Measurements from ENCODE around the gene TSPAN4. TPM values are rescaled to one million over a fixed set of nuclear protein-coding genes. Genes with fewer than 3 reads are reported as not detected.
A peak's percentile ranks its signal among the peaks of the same experiment; 100 is the strongest.

Gene TSPAN4
- total and polyA plus RNA-seq, 10 of the 15 experiments (the other 5 are each of a cell fraction or from before 2014, with no cell fraction given), result 0.37 to 14.0 (median 8.5) TPM; not detected in 1

GRCh38 chr11:809287-810039, 33.2 kb upstream of the TSPAN4 start, which contains the start of gene RPLP2 (continued):
- peak; percentile 7 to 21; a peak in 2 of 4 replicates for TF ChIP-seq EP300 (IDR thresholded peaks at IDR 0.05; ENCODE audit: borderline replicate concordance in 1 of 2, control insufficient read depth in 1 of 2, low read depth in 2 of 2, low read length in 2 of 2)
- peak; percentile 48 for TF ChIP-seq IRF3 (IDR thresholded peaks at IDR 0.05)
- TF ChIP-seq ZNF274 (IDR thresholded peaks at IDR 0.05; ENCODE audit: insufficient read depth, insufficient read length), result no peak
- peak; percentile 62 for TF ChIP-seq SIN3A (IDR thresholded peaks at IDR 0.05; ENCODE audit: low read depth, low read length)

- ChIA-PET POLR2A (interaction anchor here (0.7 to 3.3 kb wide), 8 partner anchors 9 to 235 kb away, joined by 4 to 32 read pairs (median 6); partner anchors contain the start of genes DEAF1, PNPLA2, TMEM80 and TSPAN4), CTCF (interaction anchor here (1.2 to 1.3 kb wide), 2 partner anchors 9 to 34 kb away, joined by 3 to 4 read pairs; no protein-coding TSS in a partner anchor), RAD21 (ENCODE audit: unreplicated experiment) (interaction anchor here (0.7 to 1.7 kb wide), 4 partner anchors 9 to 33 kb away, joined by 3 to 13 read pairs (median 6); partner anchors contain the start of genes PNPLA2 and TSPAN4), SMC1A (ENCODE audit: uncharacterized antibody, unreplicated experiment) (interaction anchor here (1.3 to 1.9 kb wide), 2 partner anchors 9 to 10 kb away, joined by 4 to 5 read pairs; partner anchors contain the start of gene PNPLA2)
- peak overlapping the region; percentile 98 for H3K9ac ChIP-seq (ENCODE audit: control insufficient read depth, insufficient read depth, low read length)
- intact Hi-C loops (cut with micrococcal nuclease; ENCODE audit: unreplicated experiment), result no loop called here
- FAIRE-seq, result no peak
- H3K36me3 ChIP-seq (ENCODE audit: control insufficient read depth in 2 of 2, insufficient read depth in 2 of 2, low read length in 1 of 2), result peaks cover 8 to 26% of the 10 kb centered on the region in 2 experiments; a peak in 3 of 4 replicates
- peak overlapping the region; percentile 78 for H3K4me2 ChIP-seq (ENCODE audit: control insufficient read depth, insufficient read depth)
- 2% methylated on average over 49 of the region's 55 CpGs for WGBS (ENCODE audit: insufficient coverage, insufficient replicate concordance, low lambda C conversion rate, missing lambda C conversion rate)
- in situ Hi-C loops (cut with MboI), result loop anchor here (25.0 kb wide), 1 partner anchor 1577 kb away; the partner anchor contains the start of gene CD81
- DNase-seq (ENCODE audit: low read depth, low spot score), result no peak
- BruUV-seq (replicated peaks), result TSS peak; percentile 79
- peak overlapping the region; percentile 98 for H3K4me3 ChIP-seq
- H2AFZ ChIP-seq (ENCODE audit: control insufficient read depth, low read depth, low read length), result peak overlapping the region; percentile 100; the same call in 1 of the 2 replicates
- ATAC-seq, result peak; percentile 9
- H3K9me3 ChIP-seq (replicated peaks; ENCODE audit: control insufficient read depth, insufficient read depth, low read length), result no peaks in the 10 kb centered on the region
- H3K79me2 ChIP-seq (ENCODE audit: control insufficient read depth, insufficient read depth, low read length), result peaks cover 38% of the 10 kb centered on the region
- peaks cover 7% of the 10 kb centered on the region; the same call in 1 of the 2 replicates for H3K4me1 ChIP-seq (ENCODE audit: control insufficient read depth, insufficient read depth, low read length)
- peak overlapping the region; percentile 99 for H3K27ac ChIP-seq (ENCODE audit: control insufficient read depth, insufficient read depth)
- H4K20me1 ChIP-seq (ENCODE audit: control insufficient read depth, insufficient read depth), result peaks cover 8% of the 10 kb centered on the region; the same call in 1 of the 2 replicates
- no peaks in the 10 kb centered on the region for H3K27me3 ChIP-seq (replicated peaks in 1 of 2; ENCODE audit: control insufficient read depth in 2 of 2, insufficient read depth in 2 of 2, low read length in 1 of 2)
- 0 out of 2 replicates have a peak, but pooled peaks have one; percentile 40 for TF ChIP-seq RBBP5 (conservative IDR thresholded peaks at IDR 0.05)
- no peak for TF ChIP-seq NR2C1 (IDR thresholded peaks at IDR 0.05)
- peak; percentile 60; the same call in 1 of the 2 replicates for TF ChIP-seq BACH1 (IDR thresholded peaks at IDR 0.05; ENCODE audit: borderline replicate concordance)
- no peak for TF ChIP-seq ZNF384 (IDR thresholded peaks at IDR 0.05; ENCODE audit: borderline replicate concordance, low read depth, low read length)
- TF ChIP-seq NKRF (conservative IDR thresholded peaks at IDR 0.05), result peak; percentile 73
- TF ChIP-seq REST (IDR thresholded peaks at IDR 0.05; ENCODE audit: low read depth, low read length), result no peak
- no peak for TF ChIP-seq ATF7 (IDR thresholded peaks at IDR 0.05; ENCODE audit: low read depth)
- TF ChIP-seq BHLHE40 (IDR thresholded peaks at IDR 0.05; ENCODE audit: borderline replicate concordance in 1 of 2, low read depth in 2 of 2, low read length in 1 of 2), result peak in 1 of 2 experiments; percentile 14; a peak in 1 of 4 replicates
- peak; percentile 15; the same call in 1 of the 2 replicates for TF ChIP-seq SMARCA5 (IDR thresholded peaks at IDR 0.05)
Observed at GRCh38 chr11:810040-810567, 32.5 kb upstream of the TSPAN4 start.
